GM12865 (cell line): ENCODE data around the gene CCDC148.
"Not testable (repeated sequence)": the region's sequence is repeated elsewhere in the genome, so short reads cannot be mapped to it uniquely, and the experiment has no call there.

ENCODE experiments used
- DNase-seq: peaks from one replicate; pipeline ENCODE4 v3.0.0; 2010; ENCODE audit warnings: low read depth
- H3K4me3 ChIP-seq: 2 replicates; pipeline ENCODE4 v1.5.1; 2011; ENCODE audit warnings: mild to moderate bottlenecking, low read depth, low read length, control low read depth
- CTCF ChIP-seq: IDR thresholded peaks from 2 replicates; pipeline ENCODE4 v1.5.1; 2011; ENCODE audit warnings: low read length, control low read depth, low read depth, inconsistent platforms; ENCODE audit not compliant: insufficient read depth; ENCODE audit errors: missing control alignments

Gene CCDC148

DNA sequence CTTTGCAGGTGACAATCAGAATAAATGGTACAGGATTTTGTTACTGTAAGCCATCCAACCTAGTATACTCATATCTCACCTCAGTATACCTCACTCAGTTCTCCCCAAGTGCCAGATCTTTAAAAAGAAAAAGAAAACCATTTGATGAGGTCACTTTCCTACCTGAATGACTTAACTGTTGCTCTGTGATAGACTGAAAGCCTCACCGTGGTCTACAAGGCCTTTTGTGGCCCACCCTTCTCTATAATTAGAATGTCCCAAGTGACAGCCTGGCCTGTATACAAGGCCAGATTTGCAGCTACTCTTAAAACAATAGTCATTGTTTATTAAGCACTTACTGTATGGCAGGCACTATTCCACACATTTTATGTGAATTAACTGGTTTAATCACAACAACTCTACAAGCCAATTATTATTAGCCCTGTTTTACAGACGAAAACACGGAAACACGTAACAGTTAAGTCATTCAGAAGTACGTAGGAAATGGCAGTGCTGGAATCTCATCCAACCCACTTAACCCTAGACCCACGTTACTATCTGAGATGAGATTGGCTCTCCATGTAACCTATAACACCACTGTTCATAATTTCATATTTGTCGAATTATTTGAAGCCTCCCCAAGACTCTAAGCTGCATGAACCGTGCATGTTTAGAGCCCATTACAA lies 28.5 kb upstream of the CCDC148 start:
- DNase-seq: peak; percentile 20
- no peak for TF ChIP-seq CTCF
- no peak overlapping the region for H3K4me3 ChIP-seq

GRCh38 chr2:158482594-158482993 lies 26.0 kb upstream of the CCDC148 start:
- no peak overlapping the region for H3K4me3 ChIP-seq
- no peak for DNase-seq
- no peak for TF ChIP-seq CTCF

- H3K4me3 ChIP-seq: no peak overlapping the region
- no peak for DNase-seq
- TF ChIP-seq CTCF: no peak
These were observed 24.6 kb upstream of the CCDC148 start for GRCh38 chr2:158481116-158481515.

GRCh38 chr2:158478816-158479215 lies 22.3 kb upstream of the CCDC148 start:
- TF ChIP-seq CTCF: no peak
- DNase-seq: no peak
- H3K4me3 ChIP-seq: no peak overlapping the region

- no peak overlapping the region for H3K4me3 ChIP-seq
- DNase-seq: no peak
- TF ChIP-seq CTCF: no peak
These were observed 21.7 kb upstream of the CCDC148 start for GRCh38 chr2:158478237-158478636.

DNA sequence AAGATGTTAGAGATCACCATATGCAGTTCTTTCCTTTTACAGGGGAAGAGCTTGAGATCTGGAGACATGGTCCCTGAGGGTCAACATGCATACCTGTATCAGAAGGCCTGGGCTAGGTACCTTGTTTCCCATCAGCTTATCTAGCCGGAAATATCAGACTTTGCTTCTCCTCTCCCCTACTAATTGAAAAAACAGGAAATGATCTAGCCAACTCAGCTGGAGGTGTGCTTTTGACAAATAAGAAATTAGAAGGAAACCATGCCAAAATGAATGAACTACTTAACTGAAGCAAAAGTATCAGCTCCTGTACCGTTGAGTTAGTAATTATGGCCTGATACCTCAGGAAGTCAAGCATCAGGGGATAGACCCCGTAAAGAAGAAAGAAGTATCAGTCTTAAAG lies 20.6 kb upstream of the CCDC148 start:
- TF ChIP-seq CTCF: no peak
- no peak for DNase-seq

GRCh38 chr2:158474526-158475011 lies 18.0 kb upstream of the CCDC148 start:
- not testable (repeated sequence) for DNase-seq, H3K4me3 ChIP-seq

More for the DNA sequence above, 20.6 kb upstream of the CCDC148 start:
- H3K4me3 ChIP-seq: no peak overlapping the region
